GM18858 (cell line): Measurements from ENCODE around the gene CDH5.

ENCODE experiments used
- ATAC-seq: cut with Tn5 transposase; IDR thresholded peaks from one replicate; pipeline ENCODE4 v1.9.1; 2021; ENCODE audit not compliant: unreplicated experiment

CDH5 gene

DNA sequence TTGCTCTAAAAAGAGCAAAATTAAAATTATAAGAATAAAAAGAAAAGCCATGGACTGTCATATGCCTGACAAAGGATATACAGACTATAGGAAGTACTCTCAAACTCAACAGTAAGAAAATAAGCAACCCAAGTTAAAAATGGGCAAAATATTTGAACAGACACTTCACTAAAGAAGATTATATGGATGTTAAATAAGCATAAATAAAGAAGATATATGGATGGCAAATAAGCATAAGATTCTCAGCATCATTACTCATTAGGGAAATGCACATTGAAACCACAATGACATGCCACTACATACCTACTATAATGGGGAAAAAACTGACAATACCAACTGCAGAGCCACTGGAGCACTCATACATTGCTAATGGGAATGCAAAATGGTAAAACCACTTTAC, 45.7 kb downstream of the CDH5 start:
- no peak for ATAC-seq

DNA sequence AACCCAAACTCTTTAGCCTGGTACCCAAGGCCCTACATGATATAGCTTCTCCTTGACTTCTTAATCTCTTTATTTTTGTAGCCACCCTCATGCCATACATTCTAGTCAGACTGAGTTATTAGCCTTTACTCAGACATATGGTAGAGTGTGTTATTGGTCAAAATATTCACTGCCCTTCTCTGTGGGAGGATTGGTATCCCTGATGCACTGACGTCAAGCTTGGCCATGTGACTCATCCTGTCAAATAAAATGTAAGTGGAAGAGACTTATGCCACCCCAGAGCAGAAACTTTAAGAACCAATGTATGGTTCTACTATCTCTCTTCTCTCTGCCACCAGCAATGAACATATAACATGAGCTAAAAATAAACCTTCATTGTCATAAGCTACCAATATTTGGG, 48.4 kb downstream of the CDH5 start:
- no peak for ATAC-seq

DNA sequence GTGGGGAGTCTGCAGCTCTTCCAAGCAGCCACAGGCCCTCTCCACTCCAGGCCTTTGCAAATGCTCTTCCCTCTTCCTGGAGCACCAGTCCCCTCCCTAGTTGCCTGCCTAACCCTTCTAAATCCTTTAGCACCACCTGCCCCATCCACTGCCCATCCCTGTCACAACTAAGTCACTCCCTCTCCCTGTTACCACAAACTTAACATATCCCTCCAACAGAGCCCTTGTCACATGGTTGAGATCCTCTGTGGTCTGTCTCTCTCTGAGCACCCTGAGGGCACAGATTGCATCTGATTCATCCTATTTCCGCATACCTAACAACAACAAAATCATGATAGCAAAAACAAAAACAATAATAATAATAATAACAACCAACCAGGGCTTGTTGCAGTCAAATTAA, 49.6 kb downstream of the CDH5 start:
- ATAC-seq = no peak

DNA sequence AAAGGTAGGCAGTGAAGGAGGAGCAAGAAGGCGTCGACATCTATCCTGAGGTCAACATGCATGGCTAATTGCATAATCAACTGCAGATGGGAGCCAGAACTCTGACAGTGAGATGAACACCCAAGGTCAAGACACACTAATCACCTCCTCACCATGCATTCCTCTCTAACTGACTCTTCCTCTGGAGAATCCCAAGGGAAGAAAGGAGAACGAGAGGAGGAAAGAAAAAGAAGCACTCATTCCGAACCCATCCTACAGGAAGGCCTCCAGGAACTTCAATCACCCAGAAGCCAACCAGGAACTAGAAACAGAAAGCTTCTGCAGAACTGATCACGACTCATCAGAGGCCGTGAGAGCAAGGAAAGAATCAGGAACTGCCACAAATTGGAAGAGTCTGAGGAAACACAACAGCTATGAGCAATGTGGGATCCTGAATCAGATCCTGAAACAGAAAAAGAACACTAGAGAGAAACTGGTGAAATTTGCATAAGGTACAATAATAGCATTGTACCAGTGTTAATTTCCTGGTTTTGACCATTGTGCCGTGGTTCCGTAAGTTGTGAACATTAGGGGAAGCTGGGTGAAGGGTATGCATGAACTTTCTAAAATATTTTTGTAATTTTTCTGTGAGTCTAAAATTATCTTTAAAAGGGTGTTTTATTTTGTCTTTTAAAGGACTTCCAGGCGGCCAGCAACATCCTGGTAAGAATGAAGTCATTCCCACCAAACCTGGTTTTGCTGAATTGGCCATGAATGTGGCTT, 50.6 kb downstream of the CDH5 start:
- ATAC-seq = no peak

DNA sequence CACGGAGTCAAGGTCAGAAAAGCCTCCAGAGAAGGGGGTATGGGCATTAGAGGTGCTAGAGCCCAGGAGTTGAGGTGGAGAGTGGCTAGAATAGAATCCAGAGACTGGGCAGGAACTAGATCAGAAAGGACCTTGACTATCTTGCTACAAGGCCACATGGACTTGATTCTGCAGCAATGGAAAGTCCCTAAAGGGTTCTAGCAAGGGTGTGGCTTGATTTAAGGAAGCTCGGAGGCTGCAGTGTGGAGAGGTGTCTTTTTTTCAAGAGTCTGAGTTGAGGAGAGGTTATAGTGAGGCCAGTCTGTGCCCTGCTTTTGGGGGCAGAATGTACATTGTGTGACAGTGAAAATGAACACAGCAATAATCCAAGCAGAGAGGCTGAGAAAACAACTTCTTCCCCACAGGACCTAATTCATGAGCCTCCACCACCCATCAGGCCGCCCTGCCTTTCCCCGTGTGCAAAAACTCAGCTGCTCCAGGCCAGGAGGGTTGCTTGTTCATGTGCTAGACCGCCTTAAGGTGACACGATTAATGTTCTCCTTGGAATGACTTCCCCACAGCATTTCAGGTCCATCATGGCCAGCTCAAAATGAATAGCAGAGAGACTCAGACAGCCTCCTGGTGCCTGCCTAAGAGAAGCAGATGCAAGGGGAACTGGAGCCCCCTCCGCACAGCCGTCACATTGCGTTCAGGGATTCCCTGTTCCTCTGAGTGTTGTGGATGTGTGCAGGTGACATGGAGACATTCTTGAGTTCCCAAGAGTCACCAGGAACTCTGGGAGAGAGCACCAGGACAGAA, 51.9 kb downstream of the CDH5 start:
- ATAC-seq = no peak

DNA sequence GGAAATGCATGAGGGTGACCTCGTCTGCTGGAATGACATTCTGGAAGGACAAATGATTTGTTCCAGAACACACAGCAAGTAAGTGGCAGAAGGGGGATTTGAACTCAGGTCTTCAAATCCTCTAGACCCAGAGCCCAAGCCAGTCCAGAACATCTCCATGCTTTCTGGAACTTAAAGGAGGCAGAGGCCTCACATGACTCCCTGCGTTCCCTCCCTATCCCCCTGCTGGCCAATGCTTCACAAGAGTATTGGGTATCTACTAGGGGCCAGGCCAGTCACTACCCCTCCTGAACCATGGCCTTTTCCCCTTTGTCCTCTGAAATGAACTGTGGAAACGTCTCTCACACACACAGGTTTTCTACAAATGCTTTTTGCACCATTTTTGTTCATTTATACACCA, 53.0 kb downstream of the CDH5 start:
- no peak for ATAC-seq

DNA sequence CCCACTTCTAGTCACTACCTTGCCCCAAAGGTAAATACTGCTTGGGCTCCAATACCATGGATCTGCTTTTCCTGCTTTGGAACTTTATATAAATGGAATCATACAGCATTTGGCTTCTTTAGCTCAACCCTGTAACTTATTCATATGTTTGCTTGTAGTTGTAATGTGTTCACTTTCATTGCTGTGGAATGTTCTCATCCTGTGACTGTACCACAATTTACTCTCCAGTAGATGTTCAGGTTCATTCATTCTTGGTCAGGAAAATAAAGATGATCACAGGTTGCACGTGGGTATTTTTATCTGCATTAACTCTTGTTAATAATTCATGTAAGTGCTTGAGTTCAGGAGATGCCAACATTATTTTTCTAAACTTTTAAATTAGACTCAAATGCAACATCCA, 53.9 kb downstream of the CDH5 start:
- no peak for ATAC-seq

DNA sequence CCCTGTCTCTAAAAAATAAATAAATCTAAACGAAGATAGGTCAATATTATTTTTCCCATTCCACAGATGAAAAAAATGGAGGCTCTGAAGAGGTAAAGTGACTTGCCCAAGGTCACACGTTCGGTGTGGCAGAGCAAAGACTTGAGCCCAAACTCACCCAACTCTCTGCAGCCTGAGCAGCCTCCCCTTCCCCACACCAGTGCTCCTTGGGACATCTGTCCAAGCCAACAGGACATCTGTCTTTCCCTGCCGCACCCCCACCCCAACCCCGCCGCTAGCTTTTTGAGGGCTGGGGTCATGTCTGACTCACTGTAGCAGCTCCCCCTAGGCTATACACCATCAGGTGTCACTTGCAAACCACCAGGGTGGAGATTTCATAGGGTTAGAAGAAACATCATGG, 55.4 kb downstream of the CDH5 start:
- ATAC-seq = no peak

DNA sequence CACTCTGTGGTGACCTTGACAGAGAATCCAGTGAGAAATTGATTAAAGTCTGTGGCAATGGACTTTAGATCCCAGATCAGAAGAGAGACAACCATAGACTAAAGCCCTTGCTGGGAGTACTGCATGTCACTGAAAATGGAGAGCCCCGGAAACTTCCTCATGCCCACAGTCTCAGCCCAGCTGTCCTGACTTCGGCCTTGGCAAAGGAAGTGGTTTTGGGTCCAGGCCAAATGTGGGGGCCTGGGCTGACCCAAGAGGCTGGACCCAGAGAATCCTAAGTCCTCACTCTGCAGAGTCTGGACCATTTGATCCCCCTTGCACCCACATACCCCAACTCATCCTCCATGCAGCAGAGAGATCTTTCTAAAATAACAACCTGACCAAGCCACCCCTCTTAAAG, 55.9 kb downstream of the CDH5 start:
- no peak for ATAC-seq

DNA sequence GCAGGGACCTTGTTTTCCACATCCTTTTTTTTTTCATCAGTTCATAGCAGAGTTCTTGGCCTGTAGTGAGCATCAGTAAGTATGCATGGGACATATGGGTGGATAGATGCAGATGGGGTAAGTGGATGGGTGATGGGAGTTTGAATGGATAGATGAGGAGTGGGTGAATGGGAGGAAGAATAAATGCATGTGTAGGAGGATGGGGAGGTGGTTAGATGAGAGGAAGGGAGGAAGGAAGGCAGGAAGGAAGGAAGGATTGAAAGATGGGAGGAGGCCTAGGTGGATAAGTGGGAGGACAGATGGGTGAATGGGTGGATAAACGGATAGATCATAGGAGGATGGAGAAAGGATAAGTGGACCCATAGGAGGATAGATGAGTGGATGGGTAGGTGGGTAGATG, 56.7 kb downstream of the CDH5 start:
- ATAC-seq = no peak

DNA sequence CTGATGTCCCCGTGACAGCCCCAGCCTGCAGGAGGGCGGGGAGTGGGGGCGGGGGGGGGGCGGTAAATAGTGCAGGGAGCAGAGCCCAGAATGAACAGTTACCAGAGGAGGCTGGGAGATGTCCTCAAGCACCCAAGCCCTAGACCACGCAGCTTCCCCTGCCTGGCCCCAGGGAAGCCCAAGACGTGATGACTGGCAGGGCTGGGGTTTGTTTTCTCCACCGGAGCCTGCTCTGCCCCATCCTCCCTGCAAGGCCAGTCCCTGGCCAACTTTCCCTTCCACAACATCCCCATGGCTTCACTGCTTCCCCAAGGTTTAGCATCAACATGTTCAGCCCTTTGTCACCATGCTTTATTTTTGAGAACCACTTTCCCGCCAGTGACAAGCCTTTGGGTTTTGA, 59.2 kb downstream of the CDH5 start:
- ATAC-seq = no peak

DNA sequence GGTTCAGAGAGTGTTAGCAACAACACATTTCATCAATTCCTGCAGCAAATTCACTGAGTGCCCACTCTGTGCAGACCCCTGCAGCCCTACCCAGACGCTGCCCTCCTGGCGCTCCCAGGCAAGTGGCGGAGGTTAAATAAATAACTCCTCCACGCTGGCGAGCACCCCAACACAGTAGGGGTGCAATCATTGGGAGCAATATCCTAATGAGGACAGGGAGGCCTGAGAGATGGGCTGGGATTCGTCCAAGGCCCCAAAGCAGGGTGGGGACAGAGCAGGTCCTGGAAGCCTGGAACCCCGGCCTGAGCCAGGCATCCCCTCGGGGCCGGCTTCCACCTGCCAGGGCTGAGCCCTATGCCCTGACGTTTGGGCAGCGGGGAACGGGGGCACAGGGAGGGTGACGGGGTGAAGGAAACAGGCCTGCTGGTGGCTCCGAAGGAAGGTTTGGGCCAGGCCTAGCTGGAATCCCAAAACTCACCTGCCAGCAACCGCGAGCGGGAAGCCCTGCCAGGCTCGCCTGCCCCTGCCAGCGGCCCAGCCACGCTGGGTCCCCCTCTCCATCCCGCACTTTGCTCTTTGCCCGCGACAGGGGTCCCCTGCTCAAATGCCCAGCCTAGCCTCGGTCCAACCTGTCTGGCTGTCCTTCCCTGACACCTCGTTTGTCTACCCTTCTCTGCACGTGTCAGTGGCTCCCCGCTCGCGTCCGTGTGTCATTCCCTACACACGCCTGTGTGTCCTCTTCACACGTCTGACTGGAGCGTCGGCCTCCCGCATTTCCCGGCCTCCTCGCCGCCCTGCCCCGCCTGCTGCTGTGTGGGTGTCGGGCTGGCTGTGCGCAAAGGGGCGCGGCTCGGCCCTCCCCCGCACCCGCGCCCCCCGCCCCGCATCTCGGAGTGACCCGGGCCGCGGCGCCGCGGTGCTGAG, 59.9 kb downstream of the CDH5 start:
- ATAC-seq = no peak

DNA sequence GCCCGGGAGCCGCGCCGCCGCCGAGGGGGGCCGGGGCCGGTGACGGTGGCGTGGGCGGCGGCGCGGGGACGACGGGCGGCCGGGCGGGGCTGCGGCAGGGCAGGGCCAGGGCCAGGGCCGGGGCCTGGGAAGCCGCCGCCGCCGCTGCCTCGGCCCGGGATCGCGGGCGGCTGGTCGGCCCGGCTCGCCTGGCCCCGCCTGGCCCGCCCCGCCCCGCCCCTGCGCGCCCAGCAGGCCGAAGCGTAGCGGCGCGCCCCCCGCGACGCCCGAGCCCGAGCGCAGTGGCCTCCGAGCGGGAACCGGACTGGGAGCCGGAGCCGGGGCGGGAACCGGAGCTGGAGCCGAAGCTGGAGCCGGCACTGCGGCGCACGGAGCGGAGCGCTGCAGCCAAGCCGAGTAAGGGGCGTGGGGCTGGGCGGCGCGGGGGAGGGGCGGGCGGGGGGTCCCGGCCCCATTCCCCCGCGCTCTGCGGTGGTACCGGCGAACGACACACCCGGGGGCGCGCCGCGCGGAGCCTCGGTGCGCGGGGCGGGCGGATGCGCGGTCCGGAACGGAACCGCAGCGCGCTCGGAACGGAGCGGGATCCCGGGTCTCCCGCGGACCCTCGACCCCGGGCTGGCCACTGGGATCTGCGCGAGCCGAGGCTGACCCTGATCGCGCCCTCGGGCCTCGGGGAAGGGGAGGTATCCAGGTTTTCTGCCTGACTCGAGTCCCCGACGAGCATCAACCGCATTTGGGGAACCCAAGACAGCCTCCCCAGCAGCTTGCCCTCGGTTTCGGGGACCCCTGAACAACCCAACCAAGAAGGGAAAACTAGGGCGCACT, 60.8 kb downstream of the CDH5 start, which contains the start of gene BEAN1:
TSS of gene BEAN1 (plus strand) at position 260 of the 825 bp plus-strand sequence. CDS start 10,382 bp downstream, outside the sequence.
- ATAC-seq = no peak

DNA sequence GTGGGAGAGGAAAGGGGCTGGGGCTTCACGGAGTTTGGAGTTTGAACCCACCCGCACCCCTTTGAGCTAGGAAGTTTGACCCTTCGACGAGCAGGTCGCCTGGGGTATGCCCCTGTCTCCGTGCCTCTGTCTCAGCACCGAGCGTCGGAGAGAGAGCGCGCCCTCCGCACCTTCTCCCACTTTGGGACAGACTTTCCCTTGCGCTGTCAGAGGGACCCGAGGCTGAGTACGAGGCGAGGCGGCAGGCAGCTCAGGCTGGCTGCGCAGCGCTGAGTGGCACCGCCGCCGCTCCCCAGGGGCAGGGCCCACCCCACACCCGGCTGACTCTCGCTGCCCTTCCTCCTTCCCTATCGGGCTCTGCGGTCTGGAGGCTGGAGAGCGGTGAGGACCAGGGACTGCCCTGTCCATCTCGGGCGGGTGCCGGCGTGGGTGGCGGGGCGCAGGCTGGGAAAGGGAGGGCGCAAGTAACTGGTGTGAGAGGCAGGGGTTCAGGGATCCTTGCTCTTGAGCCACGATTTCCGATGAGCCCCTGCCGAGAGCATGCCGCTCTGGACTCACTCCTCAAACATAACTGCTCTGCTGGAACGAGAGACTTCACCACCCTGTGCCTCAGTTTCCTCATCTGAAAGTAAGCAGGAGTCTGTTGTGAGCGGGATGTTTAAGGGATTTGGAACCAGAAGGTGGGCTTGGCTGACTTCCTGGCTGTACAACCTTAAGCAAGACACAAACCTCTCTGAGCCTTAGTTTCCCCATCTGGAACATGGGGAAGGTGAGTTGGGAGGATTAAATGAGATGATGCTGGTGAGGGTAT, 61.6 kb downstream of the CDH5 start:
- no peak for ATAC-seq

DNA sequence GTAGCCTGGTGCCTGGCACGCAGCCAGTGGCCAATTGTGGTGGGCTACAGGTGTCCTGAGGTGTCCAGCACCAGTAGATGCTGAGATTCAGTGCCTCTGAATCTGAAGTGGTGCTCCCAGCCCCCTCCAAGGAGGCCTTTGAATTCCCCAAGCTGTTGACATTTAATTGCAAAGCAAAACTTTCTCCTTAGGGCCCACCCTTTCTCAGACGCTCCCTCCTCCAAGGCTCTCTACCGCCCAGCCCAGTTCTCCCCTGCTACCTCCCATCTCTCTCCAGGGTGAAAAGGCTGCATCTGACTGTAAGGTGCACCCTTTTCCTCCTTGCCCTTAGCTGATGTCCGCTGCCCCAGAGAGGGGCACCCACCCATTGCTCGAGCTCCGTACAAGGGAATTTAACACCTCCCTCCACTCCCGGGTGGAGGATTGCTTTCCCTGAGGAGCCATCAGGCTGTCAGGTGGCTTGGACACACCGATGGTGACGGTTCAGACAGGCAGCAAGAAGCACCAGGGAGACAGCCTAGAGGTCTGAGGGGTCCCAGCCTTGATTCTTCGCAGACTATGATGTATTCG, 62.3 kb downstream of the CDH5 start:
- no peak for ATAC-seq

DNA sequence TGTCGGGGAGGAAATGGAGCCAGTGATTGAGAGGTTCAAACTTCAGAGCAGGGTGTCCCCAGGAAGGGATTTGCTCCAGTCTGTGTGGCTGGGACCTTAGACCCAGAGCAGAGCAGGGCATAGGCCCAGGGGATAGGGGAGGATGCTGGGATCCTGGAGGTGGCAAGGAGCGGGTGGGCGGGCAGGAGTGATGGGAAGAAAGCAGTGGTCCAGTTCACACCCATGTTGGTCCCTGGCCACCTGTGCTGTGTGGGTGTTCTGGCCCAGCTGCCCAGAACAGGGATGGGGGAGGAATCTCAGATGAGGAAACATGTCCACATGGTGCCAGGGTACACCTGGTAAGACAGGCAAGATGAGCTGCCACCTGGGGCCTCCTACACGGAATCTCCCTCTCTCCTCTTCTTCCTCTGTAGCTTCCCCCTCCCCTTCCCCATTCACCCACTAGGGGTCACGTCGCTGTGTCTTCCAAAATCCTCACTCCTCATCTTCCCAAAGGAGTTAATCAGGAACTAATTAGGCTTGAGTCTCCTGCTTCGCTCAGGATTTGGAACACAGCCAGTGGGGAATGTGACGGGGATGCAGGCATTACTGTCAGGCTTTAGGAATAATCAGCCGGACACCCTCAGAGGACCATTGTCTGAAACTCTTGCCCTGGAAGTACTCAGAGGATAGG, 62.9 kb downstream of the CDH5 start:
- no peak for ATAC-seq

DNA sequence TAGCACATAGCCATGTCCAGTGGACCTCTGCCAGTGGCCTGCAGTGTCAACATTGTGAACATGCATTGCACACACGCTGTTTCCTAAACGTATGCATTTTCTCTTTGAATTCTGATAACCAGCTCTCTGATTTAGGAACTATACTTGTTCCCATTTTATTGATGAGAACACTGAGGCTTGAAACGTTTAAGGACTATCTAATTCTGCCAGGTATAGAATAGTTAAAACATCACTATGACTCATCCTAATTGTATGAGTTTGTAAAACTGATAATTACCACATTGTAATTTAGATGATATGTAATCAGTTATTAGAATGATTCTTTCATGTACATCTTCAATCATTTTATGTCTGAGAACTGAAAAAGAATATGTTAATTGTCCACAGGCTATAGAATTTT, 63.7 kb downstream of the CDH5 start:
- no peak for ATAC-seq

DNA sequence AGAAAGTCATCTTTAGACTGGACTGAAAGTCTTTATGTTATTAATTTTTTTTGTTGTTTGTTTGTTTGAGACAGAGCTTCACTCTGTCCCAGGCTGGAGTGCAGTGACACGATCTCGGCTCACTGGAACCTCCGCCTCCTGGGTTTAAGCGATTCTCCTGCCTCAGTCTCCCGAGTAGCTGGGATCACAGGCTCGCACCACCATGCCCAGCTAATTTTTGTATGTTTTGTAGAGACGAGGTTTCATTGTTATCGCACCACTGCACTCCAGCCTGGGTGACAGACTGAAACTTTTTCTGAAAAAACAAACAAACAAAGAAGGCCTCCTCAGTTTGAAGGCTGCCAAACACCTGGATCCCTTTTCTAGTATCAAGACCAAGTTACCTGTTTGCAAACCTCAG, 65.3 kb downstream of the CDH5 start:
- no peak for ATAC-seq

DNA sequence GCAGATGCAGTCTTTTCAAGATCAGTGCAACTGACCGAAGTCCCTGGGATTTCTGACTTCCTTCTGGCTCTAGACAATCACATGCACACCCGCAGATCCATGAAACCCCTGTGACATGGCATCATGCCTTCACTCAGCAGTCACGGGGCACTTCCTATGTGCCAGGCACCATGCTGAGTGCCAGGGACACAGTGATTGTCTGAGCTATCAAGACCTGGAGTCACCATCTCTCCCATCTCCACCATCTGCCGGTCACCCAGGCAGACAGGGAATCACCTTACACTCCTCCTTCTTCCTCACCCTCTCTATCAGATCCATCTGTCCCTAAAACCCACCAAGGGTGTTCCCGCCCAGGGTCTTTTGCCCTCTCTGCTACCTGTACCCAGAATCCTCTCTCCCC, 65.9 kb downstream of the CDH5 start:
- no peak for ATAC-seq
